HepG2 (cell line): ENCODE measurements around the gene TOGARAM1. TPM values are rescaled to one million over a fixed set of nuclear protein-coding genes. Genes with fewer than 3 reads are reported as not detected.

Source experiments
- ATAC-seq: fragments of 200-7000 bp; cut with Tn5 transposase; 3 replicates; pipeline ENCODE4 v1.9.1; 2020; ENCODE audit warnings: mild to moderate bottlenecking, moderate library complexity
- BruUV-seq: library from RNA; stranded (reverse); fragments of 400-500 nt; replicated peaks from 2 replicates; lab custom pipeline; 2021; lab: Mats Ljungman, UMichigan
- CTCF ChIA-PET: fragments of 300-600 bp; formaldehyde crosslinking; extraction: SDS; loops from one replicate; lab custom pipeline; 2021; ENCODE audit warnings: low total read pairs, inconsistent platforms, low intra/inter-chr PET ratio; lab: Yijun Ruan, JAX
- POLR2A ChIA-PET: fragments of 350-600 bp; sonication (Branson Sonifier 250); formaldehyde crosslinking; loops from one replicate; lab custom pipeline; 2020; ENCODE audit warnings: antibody characterized with exemption, inconsistent platforms; lab: Yijun Ruan, JAX
- DNase-seq: peaks from one replicate; pipeline ENCODE4 v3.0.0-alpha.2; 2015; ENCODE audit warnings: low spot score
- FAIRE-seq: peaks from 3 replicates; lab custom pipeline; 2011; peaks lifted over from hg19 to GRCh38; lab: Jason Lieb, UNC
- H2AFZ ChIP-seq: one replicate; pipeline ENCODE4 v1.6.1; 2011; ENCODE audit warnings: low read length, inconsistent platforms
- H3K27ac ChIP-seq: fragments of 300-600 bp; 3 replicates; pipeline ENCODE4 v1.8.0; 2011; ENCODE audit warnings: mixed run types, mild to moderate bottlenecking, mixed read lengths, low read length, inconsistent platforms; ENCODE audit not compliant: insufficient read depth; ENCODE audit errors: extremely low read length
- H3K27me3 ChIP-seq, 2 experiments: fragments of 200-600 bp in 1 of 2; 2 replicates in 1 of 2; 3 replicates in 1 of 2; pipeline versions ENCODE4 v1.6.0 to v1.8.0; 2011; ENCODE audit warnings: low read length in 2 of 2, mild to moderate bottlenecking in 2 of 2, moderate library complexity in 2 of 2, inconsistent platforms in 1 of 2; ENCODE audit not compliant: insufficient read depth in 2 of 2, control insufficient read depth in 1 of 2
- H3K36me3 ChIP-seq, 2 experiments: fragments of 200-600 bp in 1 of 2; replicated peaks in 1 of 2; 2 replicates in 1 of 2; 3 replicates in 1 of 2; pipeline versions ENCODE4 v1.5.1 to v1.8.0; 2011; ENCODE audit warnings: low read length in 2 of 2, inconsistent platforms in 1 of 2; ENCODE audit not compliant: insufficient read depth in 2 of 2, control insufficient read depth in 1 of 2
- H3K4me1 ChIP-seq: 2 replicates; pipeline ENCODE4 v1.5.1; 2012; ENCODE audit warnings: low read length, inconsistent platforms; ENCODE audit not compliant: insufficient read depth
- H3K4me2 ChIP-seq: 2 replicates; pipeline ENCODE4 v1.6.0; 2011; ENCODE audit warnings: low read depth, low read length, inconsistent platforms
- H3K4me3 ChIP-seq, 3 experiments: fragments of 200-600 bp in 1 of 3; sonication (generic), shearing (Covaris generic) in 1 of 3; replicated peaks in 1 of 3; 2 replicates each; pipeline ENCODE4 v1.5.1; 2011 to 2016; ENCODE audit warnings: low read length in 3 of 3, inconsistent platforms in 2 of 3, low read depth in 2 of 3, mild to moderate bottlenecking in 2 of 3, control low read depth in 1 of 3, mixed read lengths in 1 of 3; ENCODE audit not compliant: insufficient read depth in 1 of 3
- H3K79me2 ChIP-seq: one replicate; pipeline ENCODE4 v1.6.1; 2011; ENCODE audit warnings: low read length, inconsistent platforms; ENCODE audit not compliant: insufficient read depth
- H3K9ac ChIP-seq: 2 replicates; pipeline ENCODE4 v1.6.0; 2011; ENCODE audit warnings: mild to moderate bottlenecking, low read depth, low read length, inconsistent platforms; ENCODE audit not compliant: insufficient read depth
- H3K9me3 ChIP-seq: 2 replicates; pipeline ENCODE4 v1.5.1; 2012; ENCODE audit warnings: mild to moderate bottlenecking, low read length
- H4K20me1 ChIP-seq: 2 replicates; pipeline ENCODE4 v1.6.0; 2011; ENCODE audit warnings: inconsistent platforms, mild to moderate bottlenecking, low read length, moderate library complexity; ENCODE audit not compliant: insufficient read depth
- ADNP ChIP-seq: sonication (generic); formaldehyde crosslinking; IDR thresholded peaks from 2 replicates; pipeline ENCODE4 v1.4.0; 2020; ENCODE audit warnings: missing genetic modification reagents
- ATF7-NPFF ChIP-seq: sonication (generic); formaldehyde crosslinking; IDR thresholded peaks from 2 replicates; pipeline ENCODE4 v1.8.1; 2023; ENCODE audit warnings: mild to moderate bottlenecking, low read depth, missing genetic modification reagents, moderate library complexity
- CC2D1A ChIP-seq: sonication (generic); formaldehyde crosslinking; IDR thresholded peaks from 2 replicates; pipeline ENCODE4 v1.8.1; 2023; ENCODE audit warnings: mild to moderate bottlenecking, missing genetic modification reagents
- GATA4 ChIP-seq: sonication (generic); IDR thresholded peaks from 2 replicates; pipeline ENCODE4 v1.6.1; 2016; ENCODE audit warnings: antibody characterized with exemption, low read depth, borderline replicate concordance
- IKZF4 ChIP-seq: sonication (generic); formaldehyde crosslinking; IDR thresholded peaks from 2 replicates; pipeline ENCODE4 v1.5.1; 2020; ENCODE audit warnings: borderline replicate concordance, mild to moderate bottlenecking, low read depth, missing genetic modification reagents; ENCODE audit errors: not compliant biosample characterization
- KDM4B ChIP-seq: sonication (generic); formaldehyde crosslinking; IDR thresholded peaks from 2 replicates; pipeline ENCODE4 v1.4.0; 2020; ENCODE audit warnings: missing genetic modification reagents
- NCOA5 ChIP-seq: sonication (generic); formaldehyde crosslinking; IDR thresholded peaks from 2 replicates; pipeline ENCODE4 v1.4.0; 2020; ENCODE audit warnings: missing genetic modification reagents
- SMAD1 ChIP-seq: sonication (generic); formaldehyde crosslinking; IDR thresholded peaks from 2 replicates; pipeline ENCODE4 v1.4.0; 2020; ENCODE audit warnings: missing genetic modification reagents, low read depth, mild to moderate bottlenecking, borderline replicate concordance
- ZNF138 ChIP-seq: sonication (generic); formaldehyde crosslinking; IDR thresholded peaks from 2 replicates; pipeline ENCODE4 v1.5.0; 2020; ENCODE audit warnings: mild to moderate bottlenecking, low read depth, missing genetic modification reagents
- ZNF232 ChIP-seq: sonication (generic); formaldehyde crosslinking; IDR thresholded peaks from 2 replicates; pipeline ENCODE4 v1.4.0; 2020; ENCODE audit warnings: missing genetic modification reagents, borderline replicate concordance
- ZNF484 ChIP-seq: sonication (generic); formaldehyde crosslinking; IDR thresholded peaks from 2 replicates; pipeline ENCODE4 v1.5.1; 2020; ENCODE audit warnings: mild to moderate bottlenecking, low read depth, missing genetic modification reagents, borderline replicate concordance
- ZNF550 ChIP-seq: sonication (generic); formaldehyde crosslinking; IDR thresholded peaks from 2 replicates; pipeline ENCODE4 v1.4.0; 2020; ENCODE audit warnings: mild to moderate bottlenecking, missing genetic modification reagents, borderline replicate concordance
- ZNF646 ChIP-seq: sonication (generic); formaldehyde crosslinking; IDR thresholded peaks from 2 replicates; pipeline ENCODE4 v1.9.0; 2021; ENCODE audit warnings: mild to moderate bottlenecking, missing genetic modification reagents
- ZNF674 ChIP-seq: sonication (generic); formaldehyde crosslinking; IDR thresholded peaks from 2 replicates; pipeline ENCODE4 v1.5.0; 2020; ENCODE audit warnings: low read depth, mild to moderate bottlenecking, missing genetic modification reagents
- ZNF678 ChIP-seq: sonication (generic); formaldehyde crosslinking; IDR thresholded peaks from 2 replicates; pipeline ENCODE4 v1.4.0; 2020; ENCODE audit warnings: mild to moderate bottlenecking, missing genetic modification reagents
- ZNF83 ChIP-seq: sonication (generic); formaldehyde crosslinking; IDR thresholded peaks from 2 replicates; pipeline ENCODE4 v1.4.0; 2020; ENCODE audit warnings: missing genetic modification reagents, mild to moderate bottlenecking, borderline replicate concordance
- WGBS: methylation state at CpG from one replicate; pipeline ENCODE4 v1.1.6; 2017; ENCODE audit warnings: low lambda C conversion rate; 5-methylcytosine and 5-hydroxymethylcytosine counted together
- in situ Hi-C: cut with HindIII; loops from 2 replicates; pipeline ENCODE4 v1.10.0; 2017; ENCODE audit warnings: low pct_unique_long_range_greater_than_20kb; ENCODE audit not compliant: extremely low pct_ligation_motif_present
- intact Hi-C: fragments of 100-400 bp; cut with micrococcal nuclease; formaldehyde crosslinking; loops from one replicate; pipeline ENCODE4 v1.10.0; 2022; ENCODE audit not compliant: unreplicated experiment
- polyA plus RNA-seq, 8 experiments: library from polyadenylated mRNA; depleted of rRNA in 3 of 8; stranded (reverse) in 7 of 8; unstranded in 1 of 8; fragments of >200 nt; fragmentation: Illumina TruSeq in 4 of 8; extraction: Trizol in 4 of 8; gene quantifications; 2 replicates each; pipeline versions ENCODE4 v1.2.1 to v1.2.3, GENCODE V29; 2011 to 2016; ENCODE audit warnings: low read depth in 4 of 8, missing spikeins in 1 of 8, mixed read lengths in 1 of 8; ENCODE audit not compliant: insufficient read depth in 1 of 8
- total RNA-seq, 5 experiments: library from RNA; depleted of rRNA; stranded (reverse); fragments of >200 nt; fragmentation: Illumina TruSeq; extraction: Trizol; gene quantifications; 2 replicates each; pipeline ENCODE4 v1.2.3, GENCODE V29; 2016; ENCODE audit warnings: low read depth in 1 of 5
- TF ChIP-seq, protein P1 (sequence below): sonication (generic); formaldehyde crosslinking; IDR thresholded peaks from 2 replicates; pipeline ENCODE4 v1.5.0; 2020; ENCODE audit warnings: missing genetic modification reagents

TOGARAM1 gene
- total and polyA plus RNA-seq, 2 of the 13 experiments (the other 11 are each of a cell fraction or from before 2014, with no cell fraction given) = 5.6 to 9.8 TPM

- peak; percentile 5; the same call in 2 of the 3 replicates for ATAC-seq
- no TSS peak for BruUV-seq
- FAIRE-seq = no peak
- peak overlapping the region; percentile 79 for H3K9ac ChIP-seq
- peaks cover 93% of the 10 kb centered on the region for H3K79me2 ChIP-seq
- H3K36me3 ChIP-seq = no peaks in the 10 kb centered on the region
- peaks cover 44% of the 10 kb centered on the region for H3K4me1 ChIP-seq
- peak overlapping the region; percentile 83 to 88 (median 84) for H3K4me3 ChIP-seq
- DNase-seq = no peak
- intact Hi-C loops = loop anchor here (2.0 kb wide), 2 partner anchors 122 to 290 kb away; partner anchors contain the start of genes MIS18BP1 and PRPF39
- H3K27me3 ChIP-seq = no peaks in the 10 kb centered on the region; a peak in 1 of 5 replicates
- peaks cover 13% of the 10 kb centered on the region for H4K20me1 ChIP-seq
- no peak overlapping the region for H2AFZ ChIP-seq
- TF ChIP-seq ZNF678 (CRISPR knock-in tag) (no peak), ZNF646 (CRISPR knock-in tag) (no peak), KDM4B (CRISPR knock-in tag) (no peak), ZNF550 (no peak), NCOA5 (CRISPR knock-in tag) (no peak), GATA4 (no peak), ZNF138 (no peak), ADNP (no peak), IKZF4 (no peak), CC2D1A (CRISPR knock-in tag) (no peak), SMAD1 (no peak), ZNF232 (CRISPR knock-in tag) (no peak), ZNF674 (CRISPR knock-in tag) (no peak), ZNF484 (CRISPR knock-in tag) (no peak), ZNF83 (CRISPR knock-in tag) (no peak), ATF7-NPFF (no peak)
- TF ChIP-seq, protein P1, sequence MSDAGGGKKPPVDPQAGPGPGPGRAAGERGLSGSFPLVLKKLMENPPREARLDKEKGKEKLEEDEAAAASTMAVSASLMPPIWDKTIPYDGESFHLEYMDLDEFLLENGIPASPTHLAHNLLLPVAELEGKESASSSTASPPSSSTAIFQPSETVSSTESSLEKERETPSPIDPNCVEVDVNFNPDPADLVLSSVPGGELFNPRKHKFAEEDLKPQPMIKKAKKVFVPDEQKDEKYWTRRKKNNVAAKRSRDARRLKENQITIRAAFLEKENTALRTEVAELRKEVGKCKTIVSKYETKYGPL = no peak
- TF ChIP-seq, all 625 proteins: peak for 0
- in situ Hi-C loops = loop anchor here (5.0 kb wide), 1 partner anchor 174 kb away; the partner anchor contains the start of gene FANCM
- WGBS = 62% methylated on average over 11 of the region's 13 CpGs
- Histone ChIP-seq H3K27ac (peak overlapping the region; percentile 77), H3K9me3 (no peaks in the 10 kb centered on the region), H3K4me2 (peak overlapping the region; percentile 82)
- ChIA-PET POLR2A (interaction anchor here (0.6 to 4.5 kb wide), 6 partner anchors 17 to 172 kb away, joined by 3 to 42 read pairs (median 10); partner anchors contain the start of genes FANCM and FKBP3), CTCF (no interaction called here)
Observed at GRCh38 chr14:44963044-44963528, 1.1 kb downstream of the TOGARAM1 start.
